ENCODE results near the gene IL3. TPM values are rescaled to one million over a fixed set of nuclear protein-coding genes. Genes with fewer than 3 reads are reported as not detected.
"Not testable (repeated sequence)": the region's sequence is repeated elsewhere in the genome, so short reads cannot be mapped to it uniquely, and the experiment has no call there.

Gene IL3
- polyA plus RNA-seq, 3 donors: not detected

DNA sequence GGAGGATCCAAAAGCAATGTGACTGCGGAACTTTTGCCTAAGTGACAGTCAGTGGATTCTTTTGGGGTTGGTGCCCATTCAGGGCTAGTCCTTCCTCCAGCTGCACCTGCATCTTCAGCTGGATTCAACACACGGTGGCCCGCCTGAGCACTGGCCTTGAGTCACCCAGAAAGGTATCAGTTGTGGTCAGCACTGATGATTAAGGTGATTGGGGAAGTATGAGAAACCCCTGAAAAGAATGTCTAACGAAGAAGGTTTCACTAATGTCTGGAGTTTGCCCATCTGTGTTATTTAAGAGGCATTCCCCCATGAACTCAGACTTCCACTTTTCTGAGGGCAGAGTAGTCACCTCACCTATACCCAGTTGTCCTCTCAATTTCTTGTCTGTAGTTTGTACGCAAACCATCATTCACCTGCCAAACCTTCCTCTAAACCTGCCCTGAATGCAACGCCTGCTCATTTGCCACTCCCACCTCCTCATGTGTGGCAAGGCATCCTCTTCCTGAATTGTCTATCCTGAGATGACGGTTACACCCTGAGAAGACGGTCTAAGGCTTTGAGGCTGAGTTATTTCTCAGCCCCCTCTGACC, 40.3 kb downstream of the IL3 start:
- 55 to 77% (median 69%) methylated on average over 8 of the region's 8 CpGs for WGBS, 3 donors

GRCh38 chr5:132101385-132101880, 41.0 kb downstream of the IL3 start:
- no peak overlapping the region for H3K27ac ChIP-seq (ENCODE audit: low read depth, low read length)
- WGBS, 3 donors: 94 to 99% (median 96%) methylated on average over 6 of the region's 6 CpGs

More for the DNA sequence above, 40.3 kb downstream of the IL3 start:
- H3K27ac ChIP-seq (ENCODE audit: low read depth, low read length): no peak overlapping the region

- WGBS, 3 donors: 88 to 94% (median 90%) methylated on average over 5 of the region's 5 CpGs
- H3K27ac ChIP-seq (ENCODE audit: low read depth, low read length): no peak overlapping the region
Measured at GRCh38 chr5:132102101-132102701, 41.7 kb downstream of the IL3 start.

DNA sequence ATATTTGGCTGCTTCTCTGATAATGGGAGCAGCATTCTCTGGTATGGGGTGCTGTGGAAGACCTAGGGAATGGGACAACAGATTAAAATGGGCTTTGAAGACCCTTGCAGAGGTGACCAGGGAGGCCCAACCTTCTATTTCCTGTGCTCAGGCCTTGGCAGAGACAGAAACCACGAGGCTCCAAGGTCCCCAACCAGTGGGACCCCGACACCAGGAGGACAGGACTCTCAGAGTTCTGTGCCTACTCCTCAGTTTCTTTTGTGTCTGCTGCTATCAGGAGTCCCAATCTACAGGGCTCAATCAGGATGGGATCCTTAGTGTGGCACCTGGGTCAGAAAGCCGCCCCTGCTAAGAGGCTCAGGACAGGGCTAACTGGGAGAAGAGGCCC, 42.5 kb downstream of the IL3 start:
- 64 to 70% (median 70%) methylated on average over 3 of the region's 3 CpGs for WGBS, 3 donors
- H3K27ac ChIP-seq (ENCODE audit: low read depth, low read length): no peak overlapping the region

DNA sequence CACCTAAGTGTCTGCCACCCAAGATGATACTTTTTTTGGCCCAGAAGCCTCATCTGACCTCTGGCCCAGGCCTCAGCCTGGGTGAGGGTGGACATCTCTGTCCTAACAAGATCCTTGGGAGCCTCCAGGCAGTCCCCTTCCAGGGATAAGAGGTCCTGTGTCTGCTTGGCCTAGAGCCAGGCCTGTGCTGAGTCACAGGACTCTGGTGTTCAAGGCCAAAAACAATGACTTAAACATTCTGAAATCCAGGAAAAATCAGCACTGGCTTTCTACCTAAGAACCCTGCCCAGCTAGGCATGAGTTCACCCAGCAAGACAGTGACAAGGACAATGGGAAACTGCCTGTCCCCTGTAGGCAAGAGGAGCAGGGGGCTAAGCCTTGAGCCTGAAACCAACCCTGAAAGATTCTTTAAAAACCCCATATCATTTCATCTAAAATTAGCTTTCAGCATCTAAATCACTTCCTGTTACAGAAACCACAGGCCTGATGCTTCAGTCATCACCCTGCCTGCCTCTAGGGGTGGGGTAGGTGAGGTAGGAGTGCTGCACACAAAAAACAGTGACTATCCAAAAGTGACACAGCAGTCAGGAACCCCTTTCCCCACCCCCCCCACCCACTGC, 43.0 kb downstream of the IL3 start:
- H3K27ac ChIP-seq (ENCODE audit: low read depth, low read length): no peak overlapping the region

- WGBS, 3 donors: 62 to 85% (median 63%) methylated on average over 6 of the region's 6 CpGs
- no peak overlapping the region for H3K27ac ChIP-seq (ENCODE audit: low read depth, low read length)
Measured at GRCh38 chr5:132103969-132104391, 43.5 kb downstream of the IL3 start.

DNA sequence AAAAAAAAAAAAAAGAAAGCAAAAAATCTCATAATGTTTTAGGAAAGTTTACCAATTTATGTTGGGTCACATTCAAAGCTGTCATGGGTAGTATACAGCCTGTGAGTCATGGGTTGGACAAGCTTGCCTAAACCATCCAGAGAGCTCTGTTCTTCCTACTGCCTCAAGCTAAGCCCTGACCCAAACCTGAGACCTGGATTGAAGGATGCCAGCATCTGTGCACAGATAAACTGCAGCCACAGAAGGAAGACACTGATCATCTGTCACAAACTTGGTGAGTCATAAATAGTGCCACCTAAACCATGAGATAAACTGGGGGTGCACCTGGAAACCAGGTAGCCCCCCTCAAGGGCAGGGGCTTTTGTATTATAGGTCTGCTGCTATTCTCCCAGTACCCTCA, 44.1 kb downstream of the IL3 start:
- H3K27ac ChIP-seq (ENCODE audit: low read depth, low read length): no peak overlapping the region

GRCh38 chr5:132105688-132106087, 45.2 kb downstream of the IL3 start:
- no peak overlapping the region for H3K27ac ChIP-seq (ENCODE audit: low read depth, low read length)
- WGBS, 3 donors: 86 to 95% (median 94%) methylated on average over 3 of the region's 3 CpGs

DNA sequence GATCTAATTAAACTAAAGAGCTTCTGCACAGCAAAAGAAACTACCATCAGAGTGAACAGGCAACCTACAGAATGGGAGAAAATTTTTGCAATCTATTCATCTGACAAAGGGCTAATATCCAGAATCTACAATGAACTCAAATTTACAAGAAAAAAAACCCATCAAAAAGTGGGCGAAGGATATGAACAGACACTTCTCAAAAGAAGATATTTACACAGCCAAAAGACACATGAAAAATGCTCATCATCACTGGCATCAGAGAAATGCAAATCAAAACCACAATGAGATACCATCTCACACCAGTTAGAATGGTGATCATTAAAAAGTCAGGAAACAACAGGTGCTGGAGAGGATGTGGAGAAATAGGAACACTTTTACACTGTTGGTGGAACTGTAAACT, 48.0 kb downstream of the IL3 start:
- WGBS, 3 donors: 96 to 100% (median 97%) methylated on average over 1 of the region's 1 CpG
- H3K27ac ChIP-seq (ENCODE audit: low read depth, low read length): not testable (repeated sequence)

- WGBS, 3 donors: 94 to 97% (median 95%) methylated on average over 2 to 3 of the region's 4 CpGs
- not testable (repeated sequence) for H3K27ac ChIP-seq (ENCODE audit: low read depth, low read length)
Measured at GRCh38 chr5:132108957-132109356, 48.5 kb downstream of the IL3 start.

GRCh38 chr5:132109494-132110053, 49.1 kb downstream of the IL3 start:
- 63 to 74% (median 70%) methylated on average over 3 of the region's 3 CpGs for WGBS, 3 donors
- H3K27ac ChIP-seq (ENCODE audit: low read depth, low read length): no peak overlapping the region

- 54 to 63% (median 62%) methylated on average over 3 of the region's 3 CpGs for WGBS, 3 donors
Measured at GRCh38 chr5:132110195-132110594, 49.7 kb downstream of the IL3 start.

DNA sequence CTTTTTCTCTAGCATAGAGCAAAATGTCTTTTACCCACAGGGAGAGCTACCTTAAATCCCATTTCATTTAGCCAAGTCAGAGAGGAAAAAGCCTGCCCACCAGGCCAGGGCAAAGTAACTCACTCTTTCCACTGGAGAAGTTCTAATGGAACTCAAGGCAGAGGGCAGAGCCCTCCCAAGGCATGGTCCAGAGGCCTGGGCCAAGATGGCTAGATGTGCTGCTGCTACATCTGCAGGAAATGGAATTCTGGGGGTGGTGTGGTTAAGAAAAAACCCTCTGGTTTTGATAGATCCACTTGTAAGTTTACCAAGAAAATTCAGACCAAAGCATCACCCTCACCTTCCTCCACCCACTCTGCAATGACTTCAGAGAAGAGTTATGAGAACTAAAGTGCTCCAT, 50.5 kb downstream of the IL3 start:
- H3K27ac ChIP-seq (ENCODE audit: low read depth, low read length): no peak overlapping the region

More at GRCh38 chr5:132110195-132110594, 49.7 kb downstream of the IL3 start:
- H3K27ac ChIP-seq (ENCODE audit: low read depth, low read length): no peak overlapping the region

DNA sequence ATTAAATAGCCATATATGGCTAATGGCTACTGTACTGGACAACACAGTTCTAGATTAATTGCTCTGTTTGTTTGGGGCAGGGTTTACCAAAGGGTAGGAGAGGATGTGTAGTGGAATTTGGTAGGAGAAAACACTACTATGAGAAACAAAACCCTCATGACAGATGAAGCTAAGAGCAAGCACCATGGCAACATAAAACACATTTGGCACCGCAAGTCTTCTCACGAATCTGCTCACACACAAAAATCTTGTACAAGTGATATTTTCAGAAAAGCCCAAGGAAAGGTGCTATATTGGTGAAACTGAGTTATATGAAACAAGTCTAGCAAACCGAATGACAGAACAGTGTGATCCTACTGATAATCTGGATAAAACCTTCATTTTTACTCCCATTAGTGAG, 51.7 kb downstream of the IL3 start:
- H3K27ac ChIP-seq (ENCODE audit: low read depth, low read length): no peak overlapping the region
- 86 to 93% (median 87%) methylated on average over 3 of the region's 3 CpGs for WGBS, 3 donors

Other genes with a start within 250 kb of the IL3 start
- not detected for gene MEIKIN, start 115.0 kb upstream of the IL3 start, polyA plus RNA-seq
- gene ACSL6, start 49.0 kb upstream of the IL3 start, polyA plus RNA-seq: under 1 TPM; 0.11 to 0.64 (median 0.15) TPM
- under 1 TPM in 1 of 3 donors, not detected in 2; 0.10 TPM for gene CSF2, start 13.1 kb downstream of the IL3 start, polyA plus RNA-seq
- gene P4HA2, start 167.2 kb downstream of the IL3 start, polyA plus RNA-seq: 10 to 100 TPM in 2 of 3 donors, 1 to 10 TPM in 1; 8.9 to 39.9 (median 18.4) TPM
- gene PDLIM4, start 197.0 kb downstream of the IL3 start, polyA plus RNA-seq: 10 to 100 TPM in 2 of 3 donors, 1 to 10 TPM in 1; 2.2 to 39.4 (median 17.5) TPM
- gene SLC22A4, start 233.7 kb downstream of the IL3 start, polyA plus RNA-seq: 1 to 10 TPM in 2 of 3 donors, under 1 TPM in 1; 0.23 to 3.0 (median 2.0) TPM

Data from adipose tissue (tissue), 3 donors.